Pons (tissue), 1 donor: Measurements from ENCODE around the gene EIF4E1B.
A peak's percentile ranks its signal among the peaks of the same experiment; 100 is the strongest.

ENCODE experiments used
- DNase-seq: peaks from one replicate; pipeline ENCODE4 v3.0.0-alpha.2; 2016; ENCODE audit warnings: low spot score

EIF4E1B gene

GRCh38 chr5:176647030-176647842 is 16.8 kb downstream of the EIF4E1B start, which contains the start of gene TSPAN17:
Gene TSPAN17 (plus strand): TSS chr5:176647484. CDS start chr5:176647616, 132 bp downstream.
- DNase-seq, result peak; percentile 99

GRCh38 chr5:176647843-176648473 is 17.5 kb downstream of the EIF4E1B start:
- no peak for DNase-seq

- no peak for DNase-seq
Observed at GRCh38 chr5:176648474-176649194, 18.2 kb downstream of the EIF4E1B start.

GRCh38 chr5:176650354-176650884 is 19.9 kb downstream of the EIF4E1B start:
- no peak for DNase-seq

- DNase-seq, result no peak
Observed at GRCh38 chr5:176651472-176651980, 21.1 kb downstream of the EIF4E1B start.

- peak; percentile 26 for DNase-seq
Observed at GRCh38 chr5:176652136-176652535, 21.7 kb downstream of the EIF4E1B start.

GRCh38 chr5:176653401-176654385 is 23.2 kb downstream of the EIF4E1B start:
- DNase-seq, result no peak

- no peak for DNase-seq
Observed at GRCh38 chr5:176654856-176655255, 24.4 kb downstream of the EIF4E1B start.

- no peak for DNase-seq
Observed at GRCh38 chr5:176656467-176656990, 26.1 kb downstream of the EIF4E1B start.

GRCh38 chr5:176658007-176658599 is 27.6 kb downstream of the EIF4E1B start:
- DNase-seq, result peak; percentile 70

- DNase-seq, result no peak
Observed at GRCh38 chr5:176658817-176659511, 28.5 kb downstream of the EIF4E1B start.

GRCh38 chr5:176659512-176659839 is 29.0 kb downstream of the EIF4E1B start:
- DNase-seq, result no peak

GRCh38 chr5:176659860-176660461 is 29.5 kb downstream of the EIF4E1B start:
- no peak for DNase-seq

- DNase-seq, result no peak
Observed at GRCh38 chr5:176660530-176660859, 30.0 kb downstream of the EIF4E1B start.

GRCh38 chr5:176660860-176661641 is 30.6 kb downstream of the EIF4E1B start:
- DNase-seq, result peak; percentile 57

- DNase-seq, result no peak
Observed at GRCh38 chr5:176661676-176662075, 31.2 kb downstream of the EIF4E1B start.

GRCh38 chr5:176662371-176663333 is 32.2 kb downstream of the EIF4E1B start:
- DNase-seq, result no peak

GRCh38 chr5:176663566-176663965 is 33.1 kb downstream of the EIF4E1B start:
- no peak for DNase-seq
